SU-DHL-6 (cell line): ENCODE measurements around the gene COPZ1.

Source experiments
- CTCF ChIP-seq: fragments of 200-600 bp; sonication (generic); IDR thresholded peaks from one replicate; pipeline ENCODE4 v1.5.1; 2017; ENCODE audit warnings: antibody characterized with exemption, mild to moderate bottlenecking, low read length, moderate library complexity; ENCODE audit not compliant: insufficient read depth, poor library complexity, severe bottlenecking
- EZH2phosphoT487 ChIP-seq: fragments of 200-600 bp; sonication (generic), shearing (Covaris generic); conservative IDR thresholded peaks from 2 replicates; pipeline ENCODE4 v1.6.1; 2018; ENCODE audit warnings: mild to moderate bottlenecking, antibody characterized with exemption, low read length, moderate library complexity, mixed read lengths

GRCh38 chr12:54393743-54394142, 68.8 kb downstream of the COPZ1 start:
- TF ChIP-seq CTCF: no peak
- TF ChIP-seq EZH2phosphoT487: no peak
